Activated CD4-positive, alpha-beta T cell treated with anti-CD3 and anti-CD28 coated beads for 36 hours (primary cell): ENCODE measurements around the gene SPA17. TPM values are rescaled to one million over a fixed set of nuclear protein-coding genes. Genes with fewer than 3 reads are reported as not detected.

Experiments
- ATAC-seq: fragments of 200-7000 bp; cut with Tn5 transposase; one replicate; pipeline ENCODE4 v1.10.0; 2021; ENCODE audit warnings: mild to moderate bottlenecking, moderate library complexity
- CTCF ChIA-PET: fragments of 350-600 bp; sonication (Branson Sonifier 250); formaldehyde crosslinking; loops from one replicate; lab custom pipeline; 2021; ENCODE audit warnings: antibody characterized with exemption; lab: Charles Lee
- POLR2A ChIA-PET: fragments of 350-600 bp; sonication (Branson Sonifier 250); formaldehyde crosslinking; loops from one replicate; lab custom pipeline; 2021; ENCODE audit warnings: antibody characterized with exemption, inconsistent platforms; lab: Charles Lee
- DNase-seq: peaks from one replicate; pipeline ENCODE4 v3.0.0-alpha.2; 2020
- H3K27ac Mint-ChIP-seq: one replicate; pipeline ENCODE4 v1.8.0; 2021; ENCODE audit warnings: mixed read lengths
- H3K27me3 Mint-ChIP-seq: one replicate; pipeline ENCODE4 v1.8.0; 2021; ENCODE audit warnings: mixed read lengths
- H3K36me3 Mint-ChIP-seq: one replicate; pipeline ENCODE4 v1.8.0; 2021; ENCODE audit warnings: low read depth, mixed read lengths
- H3K4me1 Mint-ChIP-seq: one replicate; pipeline ENCODE4 v1.8.0; 2021; ENCODE audit warnings: mixed read lengths
- H3K4me3 Mint-ChIP-seq: one replicate; pipeline ENCODE4 v1.8.0; 2021; ENCODE audit warnings: mild to moderate bottlenecking, moderate library complexity, mixed read lengths
- H3K9me3 Mint-ChIP-seq: one replicate; pipeline ENCODE4 v1.8.0; 2021; ENCODE audit warnings: low read depth, mixed read lengths
- intact Hi-C, 2 experiments: fragments of 100-400 bp; cut with DNase I in 1 of 2; cut with micrococcal nuclease in 1 of 2; formaldehyde crosslinking; loops; one replicate each; pipeline versions ENCODE4 v1.14.2 to v1.15.1; 2022 to 2024; cut with DNase I, micrococcal nuclease
- total RNA-seq, 2 experiments: library from RNA; stranded (reverse); gene quantifications; one replicate each; pipeline ENCODE4 v1.2.3, GENCODE V29; 2021

SPA17 gene
- total RNA-seq: 1 to 10 TPM; 3.9 to 4.7 TPM

DNA sequence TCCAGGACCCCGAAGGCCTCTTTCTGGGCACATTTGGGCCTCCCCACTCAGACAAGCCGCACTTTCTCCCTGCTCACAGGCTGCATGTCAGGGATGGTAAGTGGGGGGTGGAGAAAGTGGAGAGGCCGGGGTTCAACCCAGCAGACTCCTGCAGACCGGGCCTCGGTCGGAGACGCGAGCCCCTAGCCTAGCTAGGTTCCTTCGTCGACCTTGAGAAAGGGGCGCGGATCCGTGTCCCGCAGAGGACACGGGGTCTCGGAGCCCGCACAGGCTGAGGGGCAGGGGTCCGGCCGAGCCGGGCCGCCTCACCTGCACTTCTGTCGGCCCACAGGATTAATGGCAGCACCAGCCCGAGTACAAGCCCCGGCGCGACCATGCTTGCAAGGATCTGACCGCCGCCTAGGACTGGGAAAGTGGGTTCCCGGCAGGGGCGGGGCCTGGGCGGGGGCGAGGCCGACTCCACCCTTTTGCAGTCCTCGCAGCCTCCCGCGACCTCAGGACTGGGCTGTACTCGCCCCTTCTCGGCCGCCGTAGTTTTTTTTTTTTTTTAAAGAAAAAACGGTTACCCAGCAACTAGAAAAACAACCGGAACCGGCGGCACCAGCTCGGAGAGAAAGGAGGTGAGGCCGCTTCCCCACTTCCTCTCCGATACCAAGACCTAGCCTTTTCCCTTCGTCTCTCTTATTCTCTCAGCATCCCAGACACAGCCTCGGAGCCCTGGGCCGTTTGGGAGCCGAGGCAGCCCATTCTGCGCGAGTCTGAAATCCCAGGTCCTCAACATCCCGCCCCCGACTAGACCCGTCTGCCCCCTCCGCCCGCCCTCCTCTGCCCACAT, at the start of gene SPA17, which contains the start of gene SIAE:
TSS of gene SPA17 (plus strand) at position 572 of the 835 bp plus-strand sequence. CDS start 1,361 bp downstream, outside the sequence.
TSS of gene SIAE (minus strand) at position 407 of the 835 bp plus-strand sequence. CDS start at position 376, 31 bp downstream.
- DNase-seq: peak; percentile 94
- intact Hi-C loops: loop anchor here (1.0 to 5.0 kb wide), 15 partner anchors 51 to 954 kb away; partner anchors contain the start of genes CCDC15 (in 2 of the 2), MSANTD2 (in 2 of the 2), TBRG1 (in 2 of the 2) and TMEM218 (in 2 of the 2)
- peak; percentile 90 for ATAC-seq
- CTCF ChIA-PET: interaction anchor here (0.6 to 1.8 kb wide), 13 partner anchors 10 to 203 kb away, joined by 3 to 10 read pairs (median 3); no protein-coding TSS in a partner anchor
- H3K4me3 Mint-ChIP-seq: peak within 1 kb of the TSS; percentile 84
- no peaks in the 10 kb centered on the region for H3K9me3 Mint-ChIP-seq
- H3K27me3 Mint-ChIP-seq: no peaks in the 10 kb centered on the region
- POLR2A ChIA-PET: interaction anchor here (0.6 to 1.6 kb wide), 4 partner anchors 88 to 163 kb away, joined by 3 to 4 read pairs (median 3); no protein-coding TSS in a partner anchor
- peaks cover 30% of the 10 kb centered on the region for H3K4me1 Mint-ChIP-seq
- peak within 1 kb of the TSS; percentile 86 for H3K27ac Mint-ChIP-seq
- H3K36me3 Mint-ChIP-seq: no peaks in the 10 kb centered on the region

DNA sequence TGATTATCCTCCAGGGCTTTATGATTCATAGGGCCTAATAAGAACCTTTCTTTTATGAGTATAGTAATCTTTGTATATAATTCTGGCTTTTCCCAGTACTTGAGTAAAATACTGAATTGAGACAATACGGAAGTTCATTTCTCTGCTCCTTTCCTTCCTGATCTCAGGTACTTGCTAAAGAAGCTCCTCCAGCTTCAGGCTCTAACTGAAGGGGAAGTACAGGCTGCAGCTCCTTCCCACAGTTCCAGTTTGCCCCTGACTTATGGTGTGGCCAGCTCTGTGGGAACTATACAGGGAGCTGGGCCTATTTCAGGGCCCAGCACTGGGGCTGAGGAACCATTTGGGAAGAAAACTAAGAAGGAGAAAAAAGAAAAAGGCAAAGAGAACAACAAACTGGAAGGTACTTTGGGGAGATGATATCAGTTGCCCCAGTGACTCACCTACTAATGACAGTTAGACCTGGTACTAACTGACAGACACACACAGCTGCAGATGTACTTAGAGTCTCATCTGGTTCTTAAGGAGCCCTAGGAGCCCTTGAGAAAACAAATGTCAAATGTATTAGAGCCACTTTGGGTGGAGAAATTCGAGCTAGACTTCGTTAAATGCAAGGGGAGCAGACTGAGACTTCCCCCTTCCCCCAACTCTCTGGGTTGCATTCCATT, 48.1 kb upstream of the SPA17 start:
- H3K4me1 Mint-ChIP-seq: peaks cover 25% of the 10 kb centered on the region
- ATAC-seq (no peak), DNase-seq (no peak)
- no peaks in the 10 kb centered on the region for H3K9me3 Mint-ChIP-seq
- no peaks in the 10 kb centered on the region for H3K27me3 Mint-ChIP-seq
- intact Hi-C loops: loop anchor here in 1 of 2 experiments (10.0 kb wide), 1 partner anchor 1589 kb away; the partner anchor contains the start of genes FAM118B and RPUSD4
- ChIA-PET CTCF (interaction anchor here (0.8 to 2.2 kb wide), 4 partner anchors 19 to 119 kb away, joined by 3 to 7 read pairs (median 6); no protein-coding TSS in a partner anchor), POLR2A (no interaction called here)
- H3K27ac Mint-ChIP-seq: peak overlapping the region; percentile 60
- H3K4me3 Mint-ChIP-seq: no peak overlapping the region
- H3K36me3 Mint-ChIP-seq: peaks cover 37% of the 10 kb centered on the region

DNA sequence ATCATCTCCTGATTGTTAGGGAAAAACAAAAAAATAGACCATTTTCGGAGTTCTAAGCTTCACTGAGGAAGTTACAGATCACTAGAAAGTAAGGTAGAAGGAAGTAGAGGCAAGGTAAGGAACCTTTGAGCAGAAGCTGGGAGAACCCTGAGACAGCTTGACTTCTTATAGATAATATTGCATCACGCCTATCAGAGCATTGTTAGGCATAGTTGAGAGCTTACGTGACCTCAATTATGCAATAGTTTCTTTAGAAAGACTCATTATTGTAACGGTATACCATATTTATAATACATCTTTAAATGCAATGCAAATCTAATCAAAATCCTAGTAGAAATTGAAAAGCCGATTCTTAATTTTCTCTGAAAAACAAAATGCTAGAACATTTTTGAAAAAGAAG, 46.2 kb upstream of the SPA17 start:
- Mint-ChIP-seq H3K27me3 (no peaks in the 10 kb centered on the region), H3K36me3 (peaks cover 52% of the 10 kb centered on the region), H3K27ac (no peak overlapping the region), H3K4me1 (peaks cover 25% of the 10 kb centered on the region), H3K4me3 (no peak overlapping the region), H3K9me3 (no peaks in the 10 kb centered on the region)
- ChIA-PET POLR2A (no interaction called here), CTCF (interaction anchor here (1.3 kb wide), 1 partner anchor 17 kb away, joined by 3 read pairs; no protein-coding TSS in a partner anchor)
- intact Hi-C loops: loop anchor here in 1 of 2 experiments (10.0 kb wide), 1 partner anchor 1587 kb away; the partner anchor contains the start of genes FAM118B and RPUSD4
- no peak for ATAC-seq
- no peak for DNase-seq

DNA sequence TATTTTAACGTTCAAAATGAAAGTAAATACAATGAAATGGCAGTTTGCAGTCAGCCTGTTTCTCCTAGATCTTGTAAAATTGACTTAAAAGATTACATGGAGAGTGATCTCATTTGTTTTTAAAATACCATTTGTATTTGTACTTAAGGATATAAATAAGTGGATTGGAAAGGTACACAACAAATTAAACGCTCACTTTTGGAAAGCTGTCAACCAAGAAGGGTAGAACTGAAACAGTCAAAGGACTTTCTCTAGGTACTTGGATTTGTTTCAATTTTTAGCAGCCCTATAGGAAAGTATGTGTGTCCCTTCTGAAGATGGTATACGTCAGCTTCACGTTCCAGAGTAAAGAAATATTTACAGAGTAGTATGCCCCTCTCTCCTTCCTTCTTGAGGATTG, 43.7 kb upstream of the SPA17 start:
- Mint-ChIP-seq H3K4me1 (peaks cover 12% of the 10 kb centered on the region), H3K36me3 (peaks cover 59% of the 10 kb centered on the region), H3K27ac (no peak overlapping the region), H3K4me3 (no peak overlapping the region), H3K9me3 (no peaks in the 10 kb centered on the region), H3K27me3 (no peaks in the 10 kb centered on the region)
- intact Hi-C loops: loop anchor here in 1 of 2 experiments (10.0 kb wide), 1 partner anchor 1585 kb away; the partner anchor contains the start of genes FAM118B and RPUSD4
- DNase-seq (no peak), ATAC-seq (no peak)
- ChIA-PET CTCF (interaction anchor here (1.0 to 1.9 kb wide), 4 partner anchors 10 to 215 kb away, joined by 3 to 7 read pairs (median 4); no protein-coding TSS in a partner anchor), POLR2A (no interaction called here)

DNA sequence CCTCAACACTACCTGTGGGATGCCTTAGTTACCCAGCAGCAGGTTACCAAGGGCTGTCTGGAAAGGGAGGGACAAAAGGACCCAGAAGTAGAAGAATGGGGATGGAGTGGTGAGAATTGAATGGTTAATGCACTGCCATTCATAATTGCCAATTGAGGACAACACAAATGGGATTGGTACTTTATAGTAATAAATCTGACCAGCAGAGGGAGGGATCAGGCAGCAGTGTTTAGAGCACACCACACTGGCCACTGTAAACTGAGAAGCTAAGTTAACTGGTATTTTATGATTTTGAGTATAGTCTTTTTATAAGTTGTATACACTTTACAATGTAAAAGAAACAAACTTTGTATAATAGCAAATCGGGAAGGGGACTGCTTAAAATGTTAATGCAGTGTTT, 40.3 kb upstream of the SPA17 start:
- ChIA-PET POLR2A (no interaction called here), CTCF (interaction anchor here (0.7 to 1.0 kb wide), 2 partner anchors 9 to 406 kb away, joined by 3 to 4 read pairs; no protein-coding TSS in a partner anchor)
- peaks cover 2% of the 10 kb centered on the region for H3K4me1 Mint-ChIP-seq
- ATAC-seq (no peak), DNase-seq (no peak)
- H3K9me3 Mint-ChIP-seq: no peaks in the 10 kb centered on the region
- H3K27ac Mint-ChIP-seq: no peak overlapping the region
- peaks cover 49% of the 10 kb centered on the region for H3K36me3 Mint-ChIP-seq
- H3K27me3 Mint-ChIP-seq: no peaks in the 10 kb centered on the region
- intact Hi-C loops: no loop called here
- H3K4me3 Mint-ChIP-seq: no peak overlapping the region

DNA sequence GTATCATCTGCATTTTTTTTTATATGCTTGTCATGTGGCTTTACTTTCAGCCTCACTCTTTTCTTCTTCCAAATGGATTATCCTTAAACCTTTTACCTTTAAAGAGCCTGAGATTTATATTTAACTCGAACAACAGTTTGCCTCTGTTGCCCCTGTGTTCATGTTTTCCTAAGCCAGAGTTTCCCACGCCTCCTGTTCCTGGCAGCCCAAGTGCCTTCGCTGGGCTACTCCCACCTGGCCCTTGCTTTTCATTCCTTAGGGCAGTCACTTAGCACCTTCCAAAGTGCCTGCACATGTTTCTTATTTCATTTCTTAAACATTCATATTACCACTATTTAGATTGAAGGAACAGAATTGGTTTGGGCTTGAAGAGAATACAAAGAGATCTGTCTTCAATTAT, 37.8 kb upstream of the SPA17 start:
- H3K4me3 Mint-ChIP-seq: no peak overlapping the region
- H3K4me1 Mint-ChIP-seq: no peaks in the 10 kb centered on the region
- POLR2A ChIA-PET: no interaction called here
- intact Hi-C loops: no loop called here
- H3K27ac Mint-ChIP-seq: peak overlapping the region; percentile 14
- CTCF ChIA-PET: interaction anchor here (0.8 kb wide), 1 partner anchor 8 kb away, joined by 3 read pairs; no protein-coding TSS in a partner anchor
- no peaks in the 10 kb centered on the region for H3K9me3 Mint-ChIP-seq
- H3K27me3 Mint-ChIP-seq: no peaks in the 10 kb centered on the region
- no peak for ATAC-seq
- H3K36me3 Mint-ChIP-seq: peaks cover 38% of the 10 kb centered on the region
- DNase-seq: no peak

DNA sequence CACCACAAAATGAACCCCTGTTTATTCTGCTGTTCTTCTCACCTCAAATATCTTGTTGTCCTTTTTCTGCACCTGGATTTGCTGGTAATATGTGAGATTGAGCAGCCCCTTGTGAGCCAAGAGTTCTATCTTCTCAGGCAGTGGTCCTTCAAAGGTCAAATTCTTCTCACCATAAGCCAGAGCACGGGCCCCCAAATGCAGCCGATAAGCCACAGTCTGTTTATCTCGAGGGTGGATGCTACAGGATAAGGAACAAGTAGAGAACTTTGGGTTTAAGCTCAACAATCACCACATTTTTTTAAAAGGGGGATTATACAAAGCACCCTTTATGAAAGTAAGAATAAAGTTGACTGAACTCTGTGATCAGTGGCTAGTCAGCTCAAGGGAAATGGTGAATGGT, 35.2 kb upstream of the SPA17 start:
- no peaks in the 10 kb centered on the region for H3K27me3 Mint-ChIP-seq
- CTCF ChIA-PET: interaction anchor here (0.7 to 2.4 kb wide), 3 partner anchors 120 to 156 kb away, joined by 3 to 8 read pairs (median 5); no protein-coding TSS in a partner anchor
- POLR2A ChIA-PET: no interaction called here
- DNase-seq: no peak
- no peaks in the 10 kb centered on the region for H3K9me3 Mint-ChIP-seq
- ATAC-seq: no peak
- peaks cover 19% of the 10 kb centered on the region for H3K36me3 Mint-ChIP-seq
- no peak overlapping the region for H3K4me3 Mint-ChIP-seq
- no peaks in the 10 kb centered on the region for H3K4me1 Mint-ChIP-seq
- intact Hi-C loops: no loop called here
- H3K27ac Mint-ChIP-seq: no peak overlapping the region

DNA sequence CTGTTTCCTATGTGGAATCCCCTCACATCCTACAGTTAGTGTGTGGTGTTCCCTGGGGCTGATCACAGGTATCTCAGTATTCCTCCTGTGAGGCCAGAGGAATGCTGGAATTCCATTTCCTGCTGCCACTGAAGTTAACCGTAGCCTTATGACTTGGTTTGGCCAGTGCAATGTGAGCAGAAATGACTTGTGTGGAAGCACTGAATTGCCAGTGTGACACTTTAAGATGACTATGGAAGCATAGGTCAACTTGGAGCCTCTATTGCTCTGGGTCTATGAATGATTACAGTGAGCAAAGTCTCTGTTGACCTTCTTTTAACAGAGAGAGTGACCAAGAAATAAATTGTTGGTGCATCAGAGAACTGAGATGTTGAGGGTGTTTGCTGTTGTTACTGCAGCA, 34.5 kb upstream of the SPA17 start:
- H3K4me3 Mint-ChIP-seq: no peak overlapping the region
- CTCF ChIA-PET: interaction anchor here (0.7 to 2.4 kb wide), 4 partner anchors 10 to 155 kb away, joined by 3 to 8 read pairs (median 6); no protein-coding TSS in a partner anchor
- no peaks in the 10 kb centered on the region for H3K27me3 Mint-ChIP-seq
- H3K9me3 Mint-ChIP-seq: no peaks in the 10 kb centered on the region
- intact Hi-C loops: no loop called here
- H3K4me1 Mint-ChIP-seq: no peaks in the 10 kb centered on the region
- H3K36me3 Mint-ChIP-seq: peaks cover 16% of the 10 kb centered on the region
- H3K27ac Mint-ChIP-seq: no peak overlapping the region
- POLR2A ChIA-PET: no interaction called here
- ATAC-seq (no peak), DNase-seq (no peak)

DNA sequence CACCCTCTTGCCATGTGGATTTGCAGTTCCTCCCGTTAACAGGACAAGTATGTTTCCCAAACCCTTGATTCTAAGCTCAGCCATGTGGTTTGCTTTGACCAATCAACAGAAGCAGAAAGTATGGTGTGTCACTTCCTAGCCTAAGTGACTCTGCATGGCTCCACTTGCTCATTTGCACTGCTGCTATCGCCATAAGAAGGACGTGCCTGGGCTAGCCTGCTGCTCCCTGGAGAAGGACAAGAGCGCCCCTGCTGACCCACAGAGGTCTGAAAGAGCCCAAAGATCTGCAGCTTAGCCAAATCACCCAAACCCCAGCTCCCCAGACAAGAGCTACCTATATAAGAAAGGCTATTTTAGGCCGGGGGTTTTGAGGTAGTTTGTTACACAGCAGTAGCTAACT, 33.0 kb upstream of the SPA17 start:
- ATAC-seq: no peak
- Mint-ChIP-seq H3K4me1 (peaks cover 3% of the 10 kb centered on the region), H3K36me3 (peaks cover 13% of the 10 kb centered on the region), H3K4me3 (no peak overlapping the region), H3K27me3 (no peaks in the 10 kb centered on the region), H3K9me3 (no peaks in the 10 kb centered on the region), H3K27ac (no peak overlapping the region)
- DNase-seq: no peak
- intact Hi-C loops: no loop called here
- ChIA-PET POLR2A (no interaction called here), CTCF (interaction anchor here (0.6 to 2.4 kb wide), 4 partner anchors 9 to 158 kb away, joined by 3 to 8 read pairs (median 6); no protein-coding TSS in a partner anchor)

DNA sequence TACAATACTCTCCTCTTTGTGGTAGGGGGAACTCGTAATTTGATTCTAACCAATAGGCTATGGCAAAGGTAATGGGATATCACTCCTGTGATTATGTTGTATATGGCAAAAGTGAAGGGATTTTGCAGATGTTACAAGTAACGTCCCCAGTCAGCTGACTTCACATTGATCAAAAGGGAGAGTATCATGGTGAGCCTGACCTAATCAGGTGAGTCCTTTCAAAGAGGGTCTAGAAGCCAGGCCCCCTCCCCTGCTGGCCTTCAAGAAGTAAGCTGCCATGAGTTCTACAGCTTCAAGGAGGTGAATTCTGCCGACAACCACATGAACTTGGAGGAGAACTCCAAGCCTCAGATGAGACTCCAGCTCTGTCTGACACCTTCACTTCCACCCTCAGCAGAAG, 31.1 kb upstream of the SPA17 start:
- POLR2A ChIA-PET: no interaction called here

More for the DNA sequence above, 31.1 kb upstream of the SPA17 start:
- Mint-ChIP-seq H3K4me1 (peaks cover 3% of the 10 kb centered on the region), H3K9me3 (no peaks in the 10 kb centered on the region), H3K36me3 (peaks cover 6% of the 10 kb centered on the region), H3K27ac (no peak overlapping the region), H3K4me3 (no peak overlapping the region), H3K27me3 (no peaks in the 10 kb centered on the region)
- intact Hi-C loops: no loop called here
- CTCF ChIA-PET: interaction anchor here (0.7 to 1.6 kb wide), 3 partner anchors 9 to 24 kb away, joined by 3 to 7 read pairs (median 3); partner anchors contain the start of gene TBRG1
- ATAC-seq (no peak), DNase-seq (no peak)
